ENCODE results near the gene PATL2. TPM values are rescaled to one million over a fixed set of nuclear protein-coding genes. Genes with fewer than 3 reads are reported as not detected.
A peak's percentile ranks its signal among the peaks of the same experiment; 100 is the strongest.
"Not testable (repeated sequence)": the region's sequence is repeated elsewhere in the genome, so short reads cannot be mapped to it uniquely, and the experiment has no call there.

The PATL2 gene
- polyA plus RNA-seq, 4 donors, result 1.5 to 6.8 (median 2.9) TPM

DNA sequence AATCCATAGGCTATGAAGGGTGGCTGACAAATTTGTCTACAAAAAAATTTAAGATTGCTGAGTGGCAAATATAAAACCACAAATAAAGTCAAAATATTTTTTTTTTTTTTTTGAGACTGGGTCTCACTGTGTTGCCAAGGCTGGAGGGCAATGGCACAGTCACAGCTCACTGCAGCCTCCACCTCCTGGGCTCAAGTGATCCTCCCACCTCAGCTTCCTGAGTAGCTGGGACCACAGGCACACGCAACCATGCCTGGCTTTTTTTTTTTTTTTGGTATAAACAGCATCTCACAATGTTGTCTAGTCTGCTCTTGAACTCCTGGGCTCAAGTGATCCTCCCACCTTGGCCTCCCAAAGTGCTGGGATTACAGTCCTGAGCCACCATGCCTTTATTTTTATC is 20.9 kb downstream of the PATL2 start:
- not testable (repeated sequence) for H3K36me3 ChIP-seq (ENCODE audit: control insufficient read depth in 3 of 3, insufficient read depth in 2 of 3, low read depth in 1 of 3, low read length in 3 of 3); DNase-seq; H3K4me3 ChIP-seq (ENCODE audit: low read depth in 1 of 3, low read length in 3 of 3); H3K9me3 ChIP-seq (ENCODE audit: control insufficient read depth in 2 of 2, insufficient read depth in 1 of 2, low read depth in 1 of 2, low read length in 1 of 2); H3K27ac ChIP-seq (ENCODE audit: low read depth in 1 of 3, low read length in 2 of 3); FAIRE-seq; H3K4me1 ChIP-seq (ENCODE audit: control insufficient read depth in 3 of 3, insufficient read depth in 2 of 3, low read depth in 1 of 3, low read length in 2 of 3); H3K27me3 ChIP-seq (ENCODE audit: control insufficient read depth in 3 of 3, insufficient read depth in 3 of 3, low read length in 3 of 3)
- 29 to 93% (median 77%) methylated on average over 1 of the region's 1 CpG for WGBS, 3 donors

DNA sequence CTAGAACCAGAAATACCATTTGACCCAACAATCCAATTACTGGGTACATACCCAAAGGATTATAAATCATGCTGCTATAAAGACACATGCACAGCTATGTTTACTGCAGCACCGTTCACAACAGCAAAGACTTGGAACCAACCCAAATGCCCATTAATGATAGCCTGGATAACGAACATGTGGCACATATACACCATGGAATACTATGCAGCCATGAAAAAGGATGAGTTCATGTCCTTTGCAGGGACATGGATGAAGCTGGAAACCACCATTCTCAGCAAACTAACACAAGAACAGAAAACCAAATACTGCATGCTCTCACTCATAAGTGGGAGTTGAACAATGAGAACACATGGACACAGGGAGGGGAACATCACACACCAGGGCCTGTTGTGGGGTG is 21.8 kb downstream of the PATL2 start:
- not testable (repeated sequence) for H3K9me3 ChIP-seq (ENCODE audit: control insufficient read depth in 2 of 2, insufficient read depth in 1 of 2, low read depth in 1 of 2, low read length in 1 of 2); H3K27me3 ChIP-seq (ENCODE audit: control insufficient read depth in 3 of 3, insufficient read depth in 3 of 3, low read length in 3 of 3); FAIRE-seq; H3K4me1 ChIP-seq (ENCODE audit: control insufficient read depth in 3 of 3, insufficient read depth in 2 of 3, low read depth in 1 of 3, low read length in 2 of 3); DNase-seq; H3K27ac ChIP-seq (ENCODE audit: low read depth in 1 of 3, low read length in 2 of 3); H3K4me3 ChIP-seq (ENCODE audit: low read depth in 1 of 3, low read length in 3 of 3); H3K36me3 ChIP-seq (ENCODE audit: control insufficient read depth in 3 of 3, insufficient read depth in 2 of 3, low read depth in 1 of 3, low read length in 3 of 3)
- 76 to 80% (median 77%) methylated on average over 2 of the region's 2 CpGs for WGBS, 3 donors

DNA sequence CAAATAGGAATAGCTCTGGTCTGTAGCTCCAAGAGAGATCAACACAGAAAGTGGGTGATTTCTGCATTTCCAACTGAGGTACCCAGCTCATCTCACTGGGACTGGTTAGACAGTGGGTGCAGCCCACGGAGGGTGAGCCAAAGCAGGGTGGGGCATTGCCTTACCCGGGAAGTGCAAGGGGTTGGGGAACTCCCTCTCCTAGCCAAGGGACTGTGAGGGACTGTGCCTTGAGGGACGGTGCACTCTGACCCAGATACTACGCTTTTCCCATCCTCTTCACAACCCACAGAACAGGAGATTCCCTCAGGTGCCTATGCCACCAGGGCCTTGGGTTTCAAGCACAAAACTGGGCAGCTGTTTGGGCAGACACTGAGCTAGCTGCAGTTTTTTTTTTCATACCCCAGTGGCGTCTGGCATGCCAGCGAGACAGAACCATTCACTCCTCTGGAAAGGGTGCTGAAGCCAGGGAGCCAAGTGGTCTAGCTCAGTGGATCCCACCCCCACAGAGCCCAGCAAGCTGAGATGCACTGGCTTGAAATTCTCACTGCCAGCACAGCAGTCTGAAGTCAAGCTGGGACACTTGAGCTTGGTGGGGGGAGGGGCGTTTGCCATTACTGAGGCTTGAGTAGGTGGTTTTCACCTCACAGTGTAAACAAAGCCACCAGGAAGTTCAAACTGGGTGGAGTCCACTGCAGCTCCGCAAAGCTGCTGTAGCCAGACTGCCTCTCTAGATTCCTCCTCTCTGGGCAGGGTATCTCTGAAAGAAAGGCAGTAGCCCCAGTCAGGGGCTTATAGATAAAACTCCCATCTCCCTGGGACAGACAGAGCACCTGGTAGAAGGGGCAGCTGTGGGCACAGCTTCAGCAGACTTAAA is 28.1 kb downstream of the PATL2 start:
- H3K4me3 ChIP-seq (ENCODE audit: low read depth in 1 of 3, low read length in 3 of 3); H3K27me3 ChIP-seq (ENCODE audit: control insufficient read depth in 3 of 3, insufficient read depth in 3 of 3, low read length in 3 of 3); H3K9me3 ChIP-seq (ENCODE audit: control insufficient read depth in 2 of 2, insufficient read depth in 1 of 2, low read depth in 1 of 2, low read length in 1 of 2); H3K4me1 ChIP-seq (ENCODE audit: control insufficient read depth in 3 of 3, insufficient read depth in 2 of 3, low read depth in 1 of 3, low read length in 2 of 3); FAIRE-seq; H3K36me3 ChIP-seq (ENCODE audit: control insufficient read depth in 3 of 3, insufficient read depth in 2 of 3, low read depth in 1 of 3, low read length in 3 of 3): not testable (repeated sequence)
- peak; percentile 84 to 88 for DNase-seq
- H3K27ac ChIP-seq (ENCODE audit: low read depth in 1 of 3, low read length in 2 of 3), result peak overlapping the region in 2 of 3 donors; percentile 50 to 79
- 17 to 24% (median 19%) methylated on average over 8 of the region's 8 CpGs for WGBS, 3 donors

DNA sequence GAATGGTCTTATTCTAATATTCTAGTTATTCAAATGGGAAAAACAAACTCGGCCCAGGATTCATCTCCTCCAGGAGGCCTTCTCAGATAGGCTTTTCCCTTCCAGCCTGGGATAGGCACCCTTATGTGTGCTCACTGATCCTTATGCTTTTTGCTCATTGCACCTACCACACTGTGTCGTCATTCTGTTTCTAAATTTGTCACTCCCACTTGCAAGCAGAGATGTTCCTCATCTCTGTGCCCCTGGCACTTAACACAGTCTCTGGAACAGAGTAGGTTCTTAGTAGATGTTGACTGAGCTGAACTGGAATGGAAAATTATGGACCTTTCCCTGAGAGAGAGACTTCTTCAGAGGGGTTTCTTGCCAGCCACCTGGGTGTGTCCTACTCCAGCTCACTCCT is 28.9 kb downstream of the PATL2 start:
- no peaks in the 10 kb centered on the region for H3K27me3 ChIP-seq (ENCODE audit: control insufficient read depth in 3 of 3, insufficient read depth in 3 of 3, low read length in 3 of 3)
- whole genome bisulfite sequencing, 3 donors, result 78 to 93% (median 81%) methylated on average over 2 of the region's 2 CpGs
- H3K4me3 ChIP-seq (ENCODE audit: low read depth in 1 of 3, low read length in 3 of 3), result no peak overlapping the region
- no peak overlapping the region for H3K27ac ChIP-seq (ENCODE audit: low read depth in 1 of 3, low read length in 2 of 3)
- no peak for FAIRE-seq
- no peaks in the 10 kb centered on the region for H3K36me3 ChIP-seq (ENCODE audit: control insufficient read depth in 3 of 3, insufficient read depth in 2 of 3, low read depth in 1 of 3, low read length in 3 of 3)
- no peaks in the 10 kb centered on the region for H3K9me3 ChIP-seq (ENCODE audit: control insufficient read depth in 2 of 2, insufficient read depth in 1 of 2, low read depth in 1 of 2, low read length in 1 of 2)
- peaks cover 0 to 4% (median 2%) of the 10 kb centered on the region in 3 donors for H3K4me1 ChIP-seq (ENCODE audit: control insufficient read depth in 3 of 3, insufficient read depth in 2 of 3, low read depth in 1 of 3, low read length in 2 of 3)
- no peak for DNase-seq

DNA sequence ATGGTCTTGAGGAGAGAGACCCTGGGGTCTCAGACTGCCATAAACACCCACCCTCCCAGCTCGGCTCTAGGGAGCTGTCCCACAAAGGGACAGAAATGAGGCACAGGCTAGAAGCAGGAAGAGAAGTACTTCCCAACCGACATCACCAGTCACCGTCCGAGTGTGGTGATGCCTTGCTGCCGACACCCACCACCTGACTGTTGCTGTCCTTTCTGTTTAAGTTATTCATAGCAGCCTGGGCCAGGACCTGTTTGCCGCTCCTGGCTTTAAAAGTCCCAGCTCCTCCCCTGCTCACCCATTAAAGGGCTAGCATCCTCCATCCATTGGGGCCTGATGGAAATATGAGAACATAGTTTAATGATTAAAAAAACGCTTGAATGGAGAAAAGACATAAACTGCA is 34.4 kb downstream of the PATL2 start:
- WGBS, 3 donors, result 64 to 89% (median 82%) methylated on average over 7 of the region's 7 CpGs
- H3K27me3 ChIP-seq (ENCODE audit: control insufficient read depth in 3 of 3, insufficient read depth in 3 of 3, low read length in 3 of 3), result no peaks in the 10 kb centered on the region

DNA sequence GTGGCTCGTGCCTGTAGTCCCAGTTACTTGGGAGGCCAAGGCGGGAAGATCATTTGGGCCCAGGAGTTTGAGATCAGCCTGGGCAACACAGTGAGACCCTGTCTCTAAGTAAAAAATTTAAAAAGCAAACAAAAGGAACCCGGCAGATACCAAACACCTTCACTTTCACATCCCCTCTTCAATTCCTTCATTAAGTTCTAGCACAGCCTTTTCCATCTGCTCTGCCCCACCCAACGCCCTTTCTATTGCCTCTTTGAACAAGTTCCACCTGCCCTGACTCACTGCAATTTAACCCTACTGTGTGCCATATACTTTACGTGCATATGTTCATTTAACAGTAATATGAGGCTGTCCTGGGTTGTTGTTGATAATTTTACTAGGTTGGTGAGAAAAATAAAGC is 35.2 kb downstream of the PATL2 start:
- Histone ChIP-seq H3K36me3 (ENCODE audit: control insufficient read depth in 3 of 3, insufficient read depth in 2 of 3, low read depth in 1 of 3, low read length in 3 of 3) (no peaks in the 10 kb centered on the region), H3K4me1 (ENCODE audit: control insufficient read depth in 3 of 3, insufficient read depth in 2 of 3, low read depth in 1 of 3, low read length in 2 of 3) (peaks cover 0 to 2% (median 0%) of the 10 kb centered on the region in 3 donors), H3K27ac (ENCODE audit: low read depth in 1 of 3, low read length in 2 of 3) (no peak overlapping the region), H3K9me3 (ENCODE audit: control insufficient read depth in 2 of 2, insufficient read depth in 1 of 2, low read depth in 1 of 2, low read length in 1 of 2) (no peaks in the 10 kb centered on the region), H3K27me3 (ENCODE audit: control insufficient read depth in 3 of 3, insufficient read depth in 3 of 3, low read length in 3 of 3) (no peaks in the 10 kb centered on the region), H3K4me3 (ENCODE audit: low read depth in 1 of 3, low read length in 3 of 3) (no peak overlapping the region)
- 72 to 75% (median 72%) methylated on average over 5 of the region's 5 CpGs for WGBS, 3 donors
- FAIRE-seq (no peak), DNase-seq (no peak)

More for the DNA sequence above, 34.4 kb downstream of the PATL2 start:
- Histone ChIP-seq H3K9me3 (ENCODE audit: control insufficient read depth in 2 of 2, insufficient read depth in 1 of 2, low read depth in 1 of 2, low read length in 1 of 2) (no peaks in the 10 kb centered on the region), H3K36me3 (ENCODE audit: control insufficient read depth in 3 of 3, insufficient read depth in 2 of 3, low read depth in 1 of 3, low read length in 3 of 3) (no peaks in the 10 kb centered on the region), H3K27ac (ENCODE audit: low read depth in 1 of 3, low read length in 2 of 3) (no peak overlapping the region), H3K4me1 (ENCODE audit: control insufficient read depth in 3 of 3, insufficient read depth in 2 of 3, low read depth in 1 of 3, low read length in 2 of 3) (peaks cover 0 to 2% (median 0%) of the 10 kb centered on the region in 3 donors), H3K4me3 (ENCODE audit: low read depth in 1 of 3, low read length in 3 of 3) (no peak overlapping the region)
- DNase-seq (no peak), FAIRE-seq (no peak)

- no peak for FAIRE-seq
- Histone ChIP-seq H3K9me3 (ENCODE audit: control insufficient read depth in 2 of 2, insufficient read depth in 1 of 2, low read depth in 1 of 2, low read length in 1 of 2) (no peaks in the 10 kb centered on the region), H3K36me3 (ENCODE audit: control insufficient read depth in 3 of 3, insufficient read depth in 2 of 3, low read depth in 1 of 3, low read length in 3 of 3) (no peaks in the 10 kb centered on the region), H3K27ac (ENCODE audit: low read depth in 1 of 3, low read length in 2 of 3) (no peak overlapping the region), H3K4me3 (ENCODE audit: low read depth in 1 of 3, low read length in 3 of 3) (no peak overlapping the region), H3K4me1 (ENCODE audit: control insufficient read depth in 3 of 3, insufficient read depth in 2 of 3, low read depth in 1 of 3, low read length in 2 of 3) (no peaks in the 10 kb centered on the region), H3K27me3 (ENCODE audit: control insufficient read depth in 3 of 3, insufficient read depth in 3 of 3, low read length in 3 of 3) (no peaks in the 10 kb centered on the region)
- 96 to 98% (median 98%) methylated on average over 2 of the region's 2 CpGs for WGBS, 3 donors
- no peak for DNase-seq
These were observed 37.5 kb downstream of the PATL2 start for GRCh38 chr15:44673639-44674038.

GRCh38 chr15:44670087-44670950 is 40.8 kb downstream of the PATL2 start:
- no peaks in the 10 kb centered on the region for H3K4me1 ChIP-seq (ENCODE audit: control insufficient read depth in 3 of 3, insufficient read depth in 2 of 3, low read depth in 1 of 3, low read length in 2 of 3)
- H3K9me3 ChIP-seq (ENCODE audit: control insufficient read depth in 2 of 2, insufficient read depth in 1 of 2, low read depth in 1 of 2, low read length in 1 of 2), result no peaks in the 10 kb centered on the region
- no peak overlapping the region for H3K4me3 ChIP-seq (ENCODE audit: low read depth in 1 of 3, low read length in 3 of 3)
- no peaks in the 10 kb centered on the region for H3K27me3 ChIP-seq (ENCODE audit: control insufficient read depth in 3 of 3, insufficient read depth in 3 of 3, low read length in 3 of 3)
- H3K27ac ChIP-seq (ENCODE audit: low read depth in 1 of 3, low read length in 2 of 3), result no peak overlapping the region
- no peak for FAIRE-seq
- no peaks in the 10 kb centered on the region for H3K36me3 ChIP-seq (ENCODE audit: control insufficient read depth in 3 of 3, insufficient read depth in 2 of 3, low read depth in 1 of 3, low read length in 3 of 3)
- WGBS, 3 donors, result 83 to 90% (median 87%) methylated on average over 6 of the region's 6 CpGs
- no peak for DNase-seq
